CD4-positive, CD25-positive, alpha-beta regulatory T cell (primary cell): ENCODE results near the gene EVA1C. TPM values are rescaled to one million over a fixed set of nuclear protein-coding genes. Genes with fewer than 3 reads are reported as not detected.
"Not testable (repeated sequence)": the region's sequence is repeated elsewhere in the genome, so short reads cannot be mapped to it uniquely, and the experiment has no call there.

ENCODE experiments used
- ATAC-seq, 2 donors: fragments of 150-1000 bp; cut with Tn5 transposase; one replicate each; pipeline ENCODE4 v1.10.0; 2021; ENCODE audit warnings: low read depth in 2 of 2, moderate number of reproducible peaks in 2 of 2, moderate library complexity in 1 of 2
- DNase-seq, 3 donors: peaks; one replicate each; pipeline versions ENCODE4 v3.0.0 to v3.0.0-alpha.2; 2012 to 2022; ENCODE audit warnings: mixed read lengths in 1 of 3
- H3K27ac ChIP-seq: one replicate; pipeline ENCODE4 v1.7.0; 2013; ENCODE audit warnings: mild to moderate bottlenecking, low read length; ENCODE audit not compliant: insufficient read depth, poor library complexity, severe bottlenecking
- H3K27me3 ChIP-seq: one replicate; pipeline ENCODE4 v1.7.0; 2013; ENCODE audit warnings: low read length; ENCODE audit not compliant: control insufficient read depth, insufficient read depth
- H3K36me3 ChIP-seq: one replicate; pipeline ENCODE4 v1.7.0; 2013; ENCODE audit warnings: mild to moderate bottlenecking, low read length, moderate library complexity; ENCODE audit not compliant: control insufficient read depth, insufficient read depth
- H3K4me1 ChIP-seq: 2 replicates; pipeline ENCODE4 v1.7.0; 2013; ENCODE audit warnings: mild to moderate bottlenecking, low read length; ENCODE audit not compliant: insufficient read depth, control insufficient read depth, poor library complexity, severe bottlenecking
- H3K4me3 ChIP-seq: one replicate; pipeline ENCODE4 v1.7.0; 2013; ENCODE audit warnings: low read depth, mild to moderate bottlenecking, low read length, moderate library complexity
- H3K9me3 ChIP-seq, 2 experiments: 1 replicate in 1 of 2; 2 replicates in 1 of 2; pipeline ENCODE4 v1.7.0; 2013; ENCODE audit warnings: low read length in 2 of 2, mild to moderate bottlenecking in 1 of 2, moderate library complexity in 1 of 2; ENCODE audit not compliant: control insufficient read depth in 2 of 2
- H3K27ac Mint-ChIP-seq, 3 donors: one replicate each; pipeline ENCODE4 v1.8.0; 2020 to 2022; ENCODE audit warnings: mild to moderate bottlenecking in 3 of 3, mixed read lengths in 3 of 3, moderate library complexity in 2 of 3
- H3K27me3 Mint-ChIP-seq: one replicate; pipeline ENCODE4 v1.8.0; 2022; ENCODE audit warnings: mild to moderate bottlenecking, mixed read lengths
- H3K36me3 Mint-ChIP-seq: one replicate; pipeline ENCODE4 v1.8.0; 2020; ENCODE audit warnings: mixed read lengths
- H3K4me1 Mint-ChIP-seq, 4 donors: one replicate each; pipeline ENCODE4 v1.8.0; 2020 to 2022; ENCODE audit warnings: mixed read lengths in 4 of 4, mild to moderate bottlenecking in 1 of 4
- H3K4me3 Mint-ChIP-seq, 4 donors: one replicate each; pipeline ENCODE4 v1.8.0; 2020 to 2022; ENCODE audit warnings: mild to moderate bottlenecking in 4 of 4, mixed read lengths in 4 of 4, moderate library complexity in 3 of 4
- H3K9me3 Mint-ChIP-seq, 7 donors: one replicate each; pipeline ENCODE4 v1.8.0; 2020 to 2022; ENCODE audit warnings: mixed read lengths in 7 of 7, mild to moderate bottlenecking in 3 of 7, moderate library complexity in 2 of 7
- polyA plus RNA-seq, 4 donors: library from polyadenylated mRNA; unstranded; fragments of 300-500 nt; fragmentation: Illumina TruSeq; gene quantifications; one replicate each; pipeline ENCODE4 v1.2.3, GENCODE V29; 2021
- total RNA-seq: library from RNA; stranded (reverse); gene quantifications from one replicate; pipeline ENCODE4 v1.2.3, GENCODE V29; 2022

Gene EVA1C
- total and polyA plus RNA-seq, 5 donors from 2014 or later: 6.0 to 10.8 (median 8.3) TPM

DNA sequence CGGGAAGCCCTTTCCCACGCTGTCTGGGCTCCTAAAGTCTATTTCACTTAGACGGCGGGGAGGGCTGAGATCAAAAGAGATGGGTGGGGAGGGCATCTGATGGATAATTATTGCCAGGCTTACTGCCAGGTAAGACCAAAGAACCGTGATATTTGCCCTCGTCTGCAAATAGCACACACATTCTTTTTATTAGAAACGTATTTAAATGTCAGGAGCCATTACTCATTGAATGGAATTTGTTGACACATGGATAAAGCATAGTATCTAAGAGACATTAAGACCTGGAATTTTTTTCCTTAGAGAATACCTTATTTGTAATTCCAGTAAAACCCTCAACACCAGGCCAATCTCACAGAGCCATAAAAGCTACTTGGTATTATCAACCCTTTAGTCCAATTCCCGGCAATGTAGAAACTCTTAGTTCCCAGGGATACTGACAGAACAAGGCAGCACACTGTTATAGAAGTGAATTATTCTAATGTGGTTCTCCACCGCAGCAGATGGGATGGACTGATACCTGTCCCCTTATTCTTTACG, 30.3 kb upstream of the EVA1C start:
- Histone ChIP-seq H3K36me3 (peaks cover 65% of the 10 kb centered on the region), H3K4me3 (no peak overlapping the region), H3K9me3 (no peaks in the 10 kb centered on the region), H3K27ac (no peak overlapping the region), H3K4me1 (no peaks in the 10 kb centered on the region), H3K27me3 (no peaks in the 10 kb centered on the region)
- Mint-ChIP-seq H3K36me3 (peaks cover 42% of the 10 kb centered on the region), H3K4me1 (peaks cover 0 to 10% (median 7%) of the 10 kb centered on the region in 4 donors), H3K27me3 (no peaks in the 10 kb centered on the region), H3K9me3 (no peaks in the 10 kb centered on the region), H3K4me3 (no peak overlapping the region), H3K27ac (no peak overlapping the region)
- DNase-seq: no peak
- no peak for ATAC-seq

DNA sequence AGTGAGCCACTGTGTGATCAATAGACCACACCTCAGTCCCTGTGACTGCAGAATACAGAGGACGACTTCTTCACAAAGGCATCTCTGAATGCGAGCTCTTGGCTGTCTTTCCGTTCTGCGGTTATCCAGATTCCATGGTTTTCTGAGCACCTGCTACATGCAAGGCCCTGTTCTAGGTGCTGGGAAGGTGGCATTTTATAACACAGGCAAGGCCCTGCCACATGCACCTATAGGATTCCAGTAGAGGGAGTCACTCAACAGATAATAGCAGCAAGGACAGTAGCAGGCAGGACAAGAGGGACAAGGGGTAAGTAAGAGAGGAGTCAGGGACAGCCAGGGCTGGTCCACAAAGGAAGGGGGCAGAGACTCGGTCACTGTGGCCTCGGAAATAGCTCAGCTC, 28.7 kb upstream of the EVA1C start:
- Mint-ChIP-seq H3K4me3 (no peak overlapping the region), H3K4me1 (peaks cover 6 to 20% (median 14%) of the 10 kb centered on the region in 4 donors), H3K9me3 (no peaks in the 10 kb centered on the region), H3K27me3 (no peaks in the 10 kb centered on the region), H3K27ac (no peak overlapping the region), H3K36me3 (peaks cover 36% of the 10 kb centered on the region)
- H3K9me3 ChIP-seq: no peaks in the 10 kb centered on the region
- no peak overlapping the region for H3K4me3 ChIP-seq
- H3K4me1 ChIP-seq: no peaks in the 10 kb centered on the region
- DNase-seq (no peak), ATAC-seq (no peak)
- no peaks in the 10 kb centered on the region for H3K27me3 ChIP-seq
- no peak overlapping the region for H3K27ac ChIP-seq
- peaks cover 58% of the 10 kb centered on the region for H3K36me3 ChIP-seq

- H3K9me3 ChIP-seq: no peaks in the 10 kb centered on the region
- no peak overlapping the region for H3K27ac Mint-ChIP-seq
- DNase-seq (no peak), ATAC-seq (no peak)
- H3K36me3 ChIP-seq: peaks cover 35% of the 10 kb centered on the region
- H3K27me3 ChIP-seq: no peaks in the 10 kb centered on the region
- H3K27me3 Mint-ChIP-seq: no peaks in the 10 kb centered on the region
- peaks cover 37% of the 10 kb centered on the region for H3K36me3 Mint-ChIP-seq
- H3K4me1 Mint-ChIP-seq: peaks cover 7 to 44% (median 27%) of the 10 kb centered on the region in 4 donors
- no peak overlapping the region for H3K4me3 ChIP-seq
- no peak overlapping the region for H3K27ac ChIP-seq
- no peaks in the 10 kb centered on the region for H3K9me3 Mint-ChIP-seq
- no peaks in the 10 kb centered on the region for H3K4me1 ChIP-seq
- H3K4me3 Mint-ChIP-seq: no peak overlapping the region
Measured at GRCh38 chr21:32386195-32386870, 26.2 kb upstream of the EVA1C start.

GRCh38 chr21:32387151-32387550, 25.4 kb upstream of the EVA1C start:
- H3K27ac ChIP-seq: no peak overlapping the region
- H3K4me1 ChIP-seq: peaks cover 7% of the 10 kb centered on the region
- Mint-ChIP-seq H3K36me3 (peaks cover 39% of the 10 kb centered on the region), H3K4me1 (peaks cover 12 to 53% (median 34%) of the 10 kb centered on the region in 4 donors), H3K27me3 (no peaks in the 10 kb centered on the region), H3K27ac (no peak overlapping the region), H3K4me3 (no peak overlapping the region), H3K9me3 (no peaks in the 10 kb centered on the region)
- H3K36me3 ChIP-seq: peaks cover 31% of the 10 kb centered on the region
- ATAC-seq (no peak), DNase-seq (no peak)
- no peaks in the 10 kb centered on the region for H3K9me3 ChIP-seq
- H3K27me3 ChIP-seq: no peaks in the 10 kb centered on the region
- no peak overlapping the region for H3K4me3 ChIP-seq

DNA sequence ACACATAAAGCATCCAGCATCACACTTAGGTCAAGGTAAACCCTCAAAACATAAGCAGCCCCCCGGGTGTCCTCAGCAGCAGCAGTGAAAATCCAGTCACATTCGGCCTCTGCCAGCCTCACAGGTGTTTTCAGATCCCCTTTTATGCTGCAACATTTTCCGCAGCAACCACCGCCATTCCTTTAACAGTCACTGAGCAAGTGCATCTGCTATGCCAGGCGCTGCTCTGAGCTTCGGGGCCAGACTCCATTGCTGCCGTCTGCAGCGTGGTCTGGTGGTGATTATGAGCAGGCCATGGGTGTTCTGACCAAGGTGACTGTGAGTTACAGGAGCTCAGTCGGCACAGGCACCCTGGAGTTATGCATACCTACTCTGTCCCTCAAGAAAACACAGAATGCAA, 24.2 kb upstream of the EVA1C start:
- peaks cover 34% of the 10 kb centered on the region for H3K36me3 Mint-ChIP-seq
- DNase-seq: no peak

GRCh38 chr21:32389337-32390015, 23.0 kb upstream of the EVA1C start:
- DNase-seq: no peak
- Mint-ChIP-seq H3K4me1 (peaks cover 12 to 69% (median 37%) of the 10 kb centered on the region in 4 donors), H3K4me3 (peak overlapping the region in 2 of 4 donors; percentile 65 to 73), H3K36me3 (peaks cover 28% of the 10 kb centered on the region), H3K27me3 (no peaks in the 10 kb centered on the region), H3K9me3 (no peaks in the 10 kb centered on the region), H3K27ac (peak overlapping the region in 1 of 3 donors; percentile 10)
- no peaks in the 10 kb centered on the region for H3K27me3 ChIP-seq
- no peaks in the 10 kb centered on the region for H3K9me3 ChIP-seq
- no peak overlapping the region for H3K27ac ChIP-seq
- H3K4me3 ChIP-seq: no peak overlapping the region
- ATAC-seq: no peak
- H3K36me3 ChIP-seq: peaks cover 8% of the 10 kb centered on the region
- peaks cover 20% of the 10 kb centered on the region for H3K4me1 ChIP-seq

More for the DNA sequence above, 24.2 kb upstream of the EVA1C start:
- no peak overlapping the region for H3K4me3 ChIP-seq
- Mint-ChIP-seq H3K27ac (no peak overlapping the region), H3K27me3 (no peaks in the 10 kb centered on the region), H3K4me1 (peaks cover 12 to 60% (median 35%) of the 10 kb centered on the region in 4 donors), H3K9me3 (no peaks in the 10 kb centered on the region), H3K4me3 (peak overlapping the region in 2 of 4 donors; percentile 26 to 68)
- no peak for ATAC-seq
- no peaks in the 10 kb centered on the region for H3K27me3 ChIP-seq
- no peaks in the 10 kb centered on the region for H3K9me3 ChIP-seq
- H3K4me1 ChIP-seq: peaks cover 17% of the 10 kb centered on the region
- H3K36me3 ChIP-seq: peaks cover 19% of the 10 kb centered on the region
- H3K27ac ChIP-seq: no peak overlapping the region

- H3K4me1 ChIP-seq: peaks cover 20% of the 10 kb centered on the region
- Mint-ChIP-seq H3K36me3 (peaks cover 20% of the 10 kb centered on the region), H3K4me1 (peaks cover 8 to 69% (median 35%) of the 10 kb centered on the region in 4 donors), H3K4me3 (peak overlapping the region in 1 of 4 donors; percentile 98)
- not testable (repeated sequence) for H3K4me3 ChIP-seq, H3K27me3 ChIP-seq, H3K36me3 ChIP-seq, DNase-seq, ATAC-seq, H3K9me3 ChIP-seq, H3K27me3 Mint-ChIP-seq, H3K9me3 Mint-ChIP-seq, H3K27ac ChIP-seq, H3K27ac Mint-ChIP-seq
Measured at GRCh38 chr21:32390537-32391224, 21.8 kb upstream of the EVA1C start.
